ENCODE data around the gene EHD4. TPM values are rescaled to one million over a fixed set of nuclear protein-coding genes. Genes with fewer than 3 reads are reported as not detected.

Gene EHD4
- total and polyA plus RNA-seq, 2 donors (not counting 1 experiment from before 2014, with no cell fraction given) = 19.3 to 22.0 TPM

DNA sequence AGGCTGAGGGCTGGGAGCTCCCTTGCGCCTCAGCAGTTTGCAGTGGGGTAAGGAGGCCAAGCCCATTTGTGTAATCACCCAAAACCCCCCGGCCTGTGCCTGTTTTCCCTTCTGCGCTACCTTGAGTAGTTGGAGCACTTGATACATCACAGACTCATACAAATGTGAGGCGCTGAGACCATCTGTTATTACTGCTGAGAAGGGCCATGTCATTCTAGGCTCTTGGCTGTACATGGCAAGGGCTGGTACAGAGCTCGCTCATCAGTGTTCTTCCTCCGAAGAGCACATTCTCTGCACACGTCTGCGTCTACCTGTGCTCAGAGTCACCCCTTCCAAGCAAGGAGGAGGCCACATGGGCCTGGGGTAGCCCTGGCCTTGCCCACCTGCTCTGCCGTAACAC is 124.4 kb downstream of the EHD4 start:
- no peak overlapping the region for H3K4me3 ChIP-seq (replicated peaks in 1 of 4; ENCODE audit: control extremely low read depth in 1 of 4, insufficient read depth in 1 of 4, low read depth in 3 of 4, low read length in 4 of 4)
- H3K4me1 ChIP-seq (ENCODE audit: control insufficient read depth, extremely low read depth, insufficient read depth, low read length) = no peaks in the 10 kb centered on the region
- no peaks in the 10 kb centered on the region for H3K9me3 ChIP-seq (ENCODE audit: control insufficient read depth, insufficient read depth, low read depth, low read length)
- H3K27me3 ChIP-seq (ENCODE audit: control insufficient read depth, insufficient read depth, low read length) = no peaks in the 10 kb centered on the region
- H3K36me3 ChIP-seq (ENCODE audit: control insufficient read depth, insufficient read depth, low read length) = peaks cover 2% of the 10 kb centered on the region
- no peak overlapping the region for H2AFZ ChIP-seq (ENCODE audit: low read length)
- no peak overlapping the region for H3K9ac ChIP-seq (ENCODE audit: insufficient read depth, low read length)
- TF ChIP-seq, protein P1, sequence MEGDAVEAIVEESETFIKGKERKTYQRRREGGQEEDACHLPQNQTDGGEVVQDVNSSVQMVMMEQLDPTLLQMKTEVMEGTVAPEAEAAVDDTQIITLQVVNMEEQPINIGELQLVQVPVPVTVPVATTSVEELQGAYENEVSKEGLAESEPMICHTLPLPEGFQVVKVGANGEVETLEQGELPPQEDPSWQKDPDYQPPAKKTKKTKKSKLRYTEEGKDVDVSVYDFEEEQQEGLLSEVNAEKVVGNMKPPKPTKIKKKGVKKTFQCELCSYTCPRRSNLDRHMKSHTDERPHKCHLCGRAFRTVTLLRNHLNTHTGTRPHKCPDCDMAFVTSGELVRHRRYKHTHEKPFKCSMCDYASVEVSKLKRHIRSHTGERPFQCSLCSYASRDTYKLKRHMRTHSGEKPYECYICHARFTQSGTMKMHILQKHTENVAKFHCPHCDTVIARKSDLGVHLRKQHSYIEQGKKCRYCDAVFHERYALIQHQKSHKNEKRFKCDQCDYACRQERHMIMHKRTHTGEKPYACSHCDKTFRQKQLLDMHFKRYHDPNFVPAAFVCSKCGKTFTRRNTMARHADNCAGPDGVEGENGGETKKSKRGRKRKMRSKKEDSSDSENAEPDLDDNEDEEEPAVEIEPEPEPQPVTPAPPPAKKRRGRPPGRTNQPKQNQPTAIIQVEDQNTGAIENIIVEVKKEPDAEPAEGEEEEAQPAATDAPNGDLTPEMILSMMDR (conservative IDR thresholded peaks at IDR 0.05 in 1 of 2, IDR thresholded peaks at IDR 0.05 in 1 of 2; ENCODE audit: low read depth in 1 of 2, low read length in 2 of 2) = no peak
- TF ChIP-seq EZH2 (IDR thresholded peaks at IDR 0.05; ENCODE audit: low read length, missing control alignments) = no peak
- H3K79me2 ChIP-seq (ENCODE audit: control insufficient read depth, insufficient read depth, low read length) = no peaks in the 10 kb centered on the region
- H4K20me1 ChIP-seq (ENCODE audit: control insufficient read depth, extremely low read depth, insufficient read depth, low read length) = no peaks in the 10 kb centered on the region
- H3K4me2 ChIP-seq (ENCODE audit: extremely low read depth, insufficient read depth, low read length) = no peak overlapping the region
- no peak for DNase-seq (ENCODE audit: low read depth in 2 of 2)
- no peak overlapping the region for H3K27ac ChIP-seq (ENCODE audit: insufficient read depth, low read length)

GRCh38 chr15:41847206-41847605 is 125.2 kb downstream of the EHD4 start:
- DNase-seq (ENCODE audit: low read depth in 2 of 2) = no peak
- H4K20me1 ChIP-seq (ENCODE audit: control insufficient read depth, extremely low read depth, insufficient read depth, low read length) = no peaks in the 10 kb centered on the region
- no peak overlapping the region for H2AFZ ChIP-seq (ENCODE audit: low read length)
- no peaks in the 10 kb centered on the region for H3K27me3 ChIP-seq (ENCODE audit: control insufficient read depth, insufficient read depth, low read length)
- H3K36me3 ChIP-seq (ENCODE audit: control insufficient read depth, insufficient read depth, low read length) = peaks cover 2% of the 10 kb centered on the region
- no peak overlapping the region for H3K4me2 ChIP-seq (ENCODE audit: extremely low read depth, insufficient read depth, low read length)
- TF ChIP-seq, protein P1 (conservative IDR thresholded peaks at IDR 0.05 in 1 of 2, IDR thresholded peaks at IDR 0.05 in 1 of 2; ENCODE audit: low read depth in 1 of 2, low read length in 2 of 2) = no peak
- no peak for TF ChIP-seq EZH2 (IDR thresholded peaks at IDR 0.05; ENCODE audit: low read length, missing control alignments)
- no peak overlapping the region for H3K9ac ChIP-seq (ENCODE audit: insufficient read depth, low read length)
- H3K79me2 ChIP-seq (ENCODE audit: control insufficient read depth, insufficient read depth, low read length) = no peaks in the 10 kb centered on the region
- no peak overlapping the region for H3K27ac ChIP-seq (ENCODE audit: insufficient read depth, low read length)
- H3K9me3 ChIP-seq (ENCODE audit: control insufficient read depth, insufficient read depth, low read depth, low read length) = no peaks in the 10 kb centered on the region
- H3K4me1 ChIP-seq (ENCODE audit: control insufficient read depth, extremely low read depth, insufficient read depth, low read length) = no peaks in the 10 kb centered on the region
- H3K4me3 ChIP-seq (replicated peaks in 1 of 4; ENCODE audit: control extremely low read depth in 1 of 4, insufficient read depth in 1 of 4, low read depth in 3 of 4, low read length in 4 of 4) = no peak overlapping the region

Other genes starting within 250 kb of the EHD4 start
- gene MAPKBP1, start 198.1 kb downstream of the EHD4 start, total RNA-seq = 12.6 and 20.8 TPM in 2 replicates
- gene MAPKBP1, start 198.1 kb downstream of the EHD4 start, polyA plus RNA-seq = 2.8 and 3.8 TPM in 2 replicates
- gene JMJD7, start 144.5 kb downstream of the EHD4 start, total RNA-seq = 3.6 and 4.0 TPM in 2 replicates
- gene JMJD7, start 144.5 kb downstream of the EHD4 start, polyA plus RNA-seq = 2.2 and 4.8 TPM in 2 replicates
- 0.99 and 1.3 TPM in 2 replicates for gene PLA2G4B, start 133.7 kb downstream of the EHD4 start, total RNA-seq
- 1.2 TPM in 2 replicates for gene PLA2G4B, start 133.7 kb downstream of the EHD4 start, polyA plus RNA-seq
- 0.26 and 0.66 TPM in 2 replicates for gene SPTBN5, start 78.5 kb downstream of the EHD4 start, total RNA-seq
- gene SPTBN5, start 78.5 kb downstream of the EHD4 start, polyA plus RNA-seq = 0.21 and 0.43 TPM in 2 replicates
- not detected in 2 replicates for gene PLA2G4E, start 48.5 kb upstream of the EHD4 start, total RNA-seq
- not detected in 2 replicates for gene PLA2G4E, start 48.5 kb upstream of the EHD4 start, polyA plus RNA-seq
- not detected in 2 replicates for gene PLA2G4D, start 122.0 kb upstream of the EHD4 start, total RNA-seq
- not detected in 2 replicates for gene PLA2G4D, start 122.0 kb upstream of the EHD4 start, polyA plus RNA-seq
- gene PLA2G4F, start 184.1 kb upstream of the EHD4 start, total RNA-seq = not detected in 2 replicates
- gene PLA2G4F, start 184.1 kb upstream of the EHD4 start, polyA plus RNA-seq = not detected in 2 replicates
- 45.5 and 55.5 TPM in 2 replicates for gene VPS39, start 235.7 kb upstream of the EHD4 start, total RNA-seq
- 49.0 and 53.7 TPM in 2 replicates for gene VPS39, start 235.7 kb upstream of the EHD4 start, polyA plus RNA-seq

Measured in fibroblast of lung (primary cell).